ENCODE measurements around the gene ACADS.

DNA sequence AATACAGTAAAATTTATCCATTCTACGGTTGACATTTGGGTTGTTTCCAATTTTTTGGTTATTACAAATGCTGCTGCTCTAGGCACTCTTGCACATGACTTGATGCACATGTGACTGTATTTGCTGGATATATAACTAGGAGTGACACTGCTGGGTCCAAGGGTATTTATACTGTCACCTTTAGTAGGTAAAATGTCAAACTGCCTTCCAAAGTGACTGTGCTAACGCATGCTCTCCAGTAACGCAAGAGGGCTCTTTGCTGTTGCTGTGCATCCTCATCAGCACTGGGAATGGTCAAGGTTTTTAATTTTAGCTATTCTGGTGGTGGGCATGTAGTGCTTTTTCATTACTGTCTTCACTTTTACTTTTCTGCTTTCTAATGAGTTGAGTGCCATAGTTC is 62.3 kb downstream of the ACADS start:
- TF ChIP-seq, protein P1, sequence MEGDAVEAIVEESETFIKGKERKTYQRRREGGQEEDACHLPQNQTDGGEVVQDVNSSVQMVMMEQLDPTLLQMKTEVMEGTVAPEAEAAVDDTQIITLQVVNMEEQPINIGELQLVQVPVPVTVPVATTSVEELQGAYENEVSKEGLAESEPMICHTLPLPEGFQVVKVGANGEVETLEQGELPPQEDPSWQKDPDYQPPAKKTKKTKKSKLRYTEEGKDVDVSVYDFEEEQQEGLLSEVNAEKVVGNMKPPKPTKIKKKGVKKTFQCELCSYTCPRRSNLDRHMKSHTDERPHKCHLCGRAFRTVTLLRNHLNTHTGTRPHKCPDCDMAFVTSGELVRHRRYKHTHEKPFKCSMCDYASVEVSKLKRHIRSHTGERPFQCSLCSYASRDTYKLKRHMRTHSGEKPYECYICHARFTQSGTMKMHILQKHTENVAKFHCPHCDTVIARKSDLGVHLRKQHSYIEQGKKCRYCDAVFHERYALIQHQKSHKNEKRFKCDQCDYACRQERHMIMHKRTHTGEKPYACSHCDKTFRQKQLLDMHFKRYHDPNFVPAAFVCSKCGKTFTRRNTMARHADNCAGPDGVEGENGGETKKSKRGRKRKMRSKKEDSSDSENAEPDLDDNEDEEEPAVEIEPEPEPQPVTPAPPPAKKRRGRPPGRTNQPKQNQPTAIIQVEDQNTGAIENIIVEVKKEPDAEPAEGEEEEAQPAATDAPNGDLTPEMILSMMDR (IDR thresholded peaks at IDR 0.05; ENCODE audit: poor library complexity, severe bottlenecking), result no peak
- TF ChIP-seq RAD21 (conservative IDR thresholded peaks at IDR 0.05), result no peak
- no peak for TF ChIP-seq SMC3 (conservative IDR thresholded peaks at IDR 0.05; ENCODE audit: poor library complexity)
- TF ChIP-seq, protein P2, sequence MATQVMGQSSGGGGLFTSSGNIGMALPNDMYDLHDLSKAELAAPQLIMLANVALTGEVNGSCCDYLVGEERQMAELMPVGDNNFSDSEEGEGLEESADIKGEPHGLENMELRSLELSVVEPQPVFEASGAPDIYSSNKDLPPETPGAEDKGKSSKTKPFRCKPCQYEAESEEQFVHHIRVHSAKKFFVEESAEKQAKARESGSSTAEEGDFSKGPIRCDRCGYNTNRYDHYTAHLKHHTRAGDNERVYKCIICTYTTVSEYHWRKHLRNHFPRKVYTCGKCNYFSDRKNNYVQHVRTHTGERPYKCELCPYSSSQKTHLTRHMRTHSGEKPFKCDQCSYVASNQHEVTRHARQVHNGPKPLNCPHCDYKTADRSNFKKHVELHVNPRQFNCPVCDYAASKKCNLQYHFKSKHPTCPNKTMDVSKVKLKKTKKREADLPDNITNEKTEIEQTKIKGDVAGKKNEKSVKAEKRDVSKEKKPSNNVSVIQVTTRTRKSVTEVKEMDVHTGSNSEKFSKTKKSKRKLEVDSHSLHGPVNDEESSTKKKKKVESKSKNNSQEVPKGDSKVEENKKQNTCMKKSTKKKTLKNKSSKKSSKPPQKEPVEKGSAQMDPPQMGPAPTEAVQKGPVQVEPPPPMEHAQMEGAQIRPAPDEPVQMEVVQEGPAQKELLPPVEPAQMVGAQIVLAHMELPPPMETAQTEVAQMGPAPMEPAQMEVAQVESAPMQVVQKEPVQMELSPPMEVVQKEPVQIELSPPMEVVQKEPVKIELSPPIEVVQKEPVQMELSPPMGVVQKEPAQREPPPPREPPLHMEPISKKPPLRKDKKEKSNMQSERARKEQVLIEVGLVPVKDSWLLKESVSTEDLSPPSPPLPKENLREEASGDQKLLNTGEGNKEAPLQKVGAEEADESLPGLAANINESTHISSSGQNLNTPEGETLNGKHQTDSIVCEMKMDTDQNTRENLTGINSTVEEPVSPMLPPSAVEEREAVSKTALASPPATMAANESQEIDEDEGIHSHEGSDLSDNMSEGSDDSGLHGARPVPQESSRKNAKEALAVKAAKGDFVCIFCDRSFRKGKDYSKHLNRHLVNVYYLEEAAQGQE (IDR thresholded peaks at IDR 0.05; ENCODE audit: borderline replicate concordance), result no peak
- TF ChIP-seq POLR2AphosphoS5 (IDR thresholded peaks at IDR 0.05), result peak; percentile 45
- peak; percentile 38 for TF ChIP-seq EP300 (conservative IDR thresholded peaks at IDR 0.05; ENCODE audit: poor library complexity, severe bottlenecking)

All from neural cell (in vitro differentiated cells).